Neural cell (in vitro differentiated cells): Measurements from ENCODE around the gene HIPK4.

Experiments used
- CTCF ChIP-seq: fragments of 450-650 bp; IDR thresholded peaks from 2 replicates; pipeline ENCODE4 v1.5.1; 2014; ENCODE audit warnings: antibody characterized with exemption, mild to moderate bottlenecking, moderate library complexity; ENCODE audit not compliant: poor library complexity, severe bottlenecking
- EZH2 ChIP-seq: fragments of 200-600, 300-800 bp; shearing (Covaris generic), sonication (generic); IDR thresholded peaks from 2 replicates; pipeline ENCODE4 v1.6.1; 2014; ENCODE audit warnings: antibody characterized with exemption, low read length, borderline replicate concordance, mild to moderate bottlenecking; ENCODE audit not compliant: insufficient read depth, poor library complexity, severe bottlenecking
- RAD21 ChIP-seq: fragments of 450-650 bp; conservative IDR thresholded peaks from 2 replicates; pipeline ENCODE4 v1.6.1; 2014; ENCODE audit warnings: antibody characterized with exemption, mild to moderate bottlenecking, moderate library complexity
- TF ChIP-seq, protein P1 (sequence below): IDR thresholded peaks from 2 replicates; pipeline ENCODE4 v1.6.1; 2012; ENCODE audit warnings: borderline replicate concordance

GRCh38 chr19:40362160-40362559 is 27.8 kb downstream of the HIPK4 start:
- TF ChIP-seq, protein P1, sequence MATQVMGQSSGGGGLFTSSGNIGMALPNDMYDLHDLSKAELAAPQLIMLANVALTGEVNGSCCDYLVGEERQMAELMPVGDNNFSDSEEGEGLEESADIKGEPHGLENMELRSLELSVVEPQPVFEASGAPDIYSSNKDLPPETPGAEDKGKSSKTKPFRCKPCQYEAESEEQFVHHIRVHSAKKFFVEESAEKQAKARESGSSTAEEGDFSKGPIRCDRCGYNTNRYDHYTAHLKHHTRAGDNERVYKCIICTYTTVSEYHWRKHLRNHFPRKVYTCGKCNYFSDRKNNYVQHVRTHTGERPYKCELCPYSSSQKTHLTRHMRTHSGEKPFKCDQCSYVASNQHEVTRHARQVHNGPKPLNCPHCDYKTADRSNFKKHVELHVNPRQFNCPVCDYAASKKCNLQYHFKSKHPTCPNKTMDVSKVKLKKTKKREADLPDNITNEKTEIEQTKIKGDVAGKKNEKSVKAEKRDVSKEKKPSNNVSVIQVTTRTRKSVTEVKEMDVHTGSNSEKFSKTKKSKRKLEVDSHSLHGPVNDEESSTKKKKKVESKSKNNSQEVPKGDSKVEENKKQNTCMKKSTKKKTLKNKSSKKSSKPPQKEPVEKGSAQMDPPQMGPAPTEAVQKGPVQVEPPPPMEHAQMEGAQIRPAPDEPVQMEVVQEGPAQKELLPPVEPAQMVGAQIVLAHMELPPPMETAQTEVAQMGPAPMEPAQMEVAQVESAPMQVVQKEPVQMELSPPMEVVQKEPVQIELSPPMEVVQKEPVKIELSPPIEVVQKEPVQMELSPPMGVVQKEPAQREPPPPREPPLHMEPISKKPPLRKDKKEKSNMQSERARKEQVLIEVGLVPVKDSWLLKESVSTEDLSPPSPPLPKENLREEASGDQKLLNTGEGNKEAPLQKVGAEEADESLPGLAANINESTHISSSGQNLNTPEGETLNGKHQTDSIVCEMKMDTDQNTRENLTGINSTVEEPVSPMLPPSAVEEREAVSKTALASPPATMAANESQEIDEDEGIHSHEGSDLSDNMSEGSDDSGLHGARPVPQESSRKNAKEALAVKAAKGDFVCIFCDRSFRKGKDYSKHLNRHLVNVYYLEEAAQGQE: no peak
- TF ChIP-seq CTCF (no peak), RAD21 (no peak), EZH2 (no peak)
